GF-D8 (cell line): Measurements from ENCODE around the gene ALOX12B.
"Not testable (repeated sequence)": the region's sequence is repeated elsewhere in the genome, so short reads cannot be mapped to it uniquely, and the experiment has no call there.

Experiments
- DNase-seq: peaks from one replicate; lab custom pipeline; 2025; lab: John Stamatoyannopoulos, UW

ALOX12B gene

DNA sequence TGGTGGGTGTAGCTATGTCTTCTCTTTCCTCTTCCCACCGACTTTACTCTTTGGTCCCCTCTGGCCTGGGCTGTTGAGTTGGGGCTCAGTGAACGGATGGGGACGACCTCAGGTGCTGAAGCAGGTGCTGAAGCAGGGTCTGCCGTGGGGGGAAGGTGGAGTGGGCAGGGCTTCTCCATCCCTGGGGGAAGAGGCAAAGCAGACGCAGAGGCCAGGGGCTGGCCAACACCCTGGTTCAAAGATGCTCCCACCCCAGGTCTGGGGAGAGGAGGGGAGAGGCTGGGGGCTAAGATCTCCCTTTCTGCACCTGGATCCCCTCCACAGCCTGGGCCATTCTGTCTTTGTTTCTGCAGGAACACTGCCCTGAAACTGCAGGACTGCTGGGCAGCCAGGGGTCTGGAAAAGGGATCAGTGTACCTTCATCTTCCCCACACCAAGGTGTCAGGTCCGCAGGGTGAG is 22.9 kb downstream of the ALOX12B start:
- no peak for DNase-seq

DNA sequence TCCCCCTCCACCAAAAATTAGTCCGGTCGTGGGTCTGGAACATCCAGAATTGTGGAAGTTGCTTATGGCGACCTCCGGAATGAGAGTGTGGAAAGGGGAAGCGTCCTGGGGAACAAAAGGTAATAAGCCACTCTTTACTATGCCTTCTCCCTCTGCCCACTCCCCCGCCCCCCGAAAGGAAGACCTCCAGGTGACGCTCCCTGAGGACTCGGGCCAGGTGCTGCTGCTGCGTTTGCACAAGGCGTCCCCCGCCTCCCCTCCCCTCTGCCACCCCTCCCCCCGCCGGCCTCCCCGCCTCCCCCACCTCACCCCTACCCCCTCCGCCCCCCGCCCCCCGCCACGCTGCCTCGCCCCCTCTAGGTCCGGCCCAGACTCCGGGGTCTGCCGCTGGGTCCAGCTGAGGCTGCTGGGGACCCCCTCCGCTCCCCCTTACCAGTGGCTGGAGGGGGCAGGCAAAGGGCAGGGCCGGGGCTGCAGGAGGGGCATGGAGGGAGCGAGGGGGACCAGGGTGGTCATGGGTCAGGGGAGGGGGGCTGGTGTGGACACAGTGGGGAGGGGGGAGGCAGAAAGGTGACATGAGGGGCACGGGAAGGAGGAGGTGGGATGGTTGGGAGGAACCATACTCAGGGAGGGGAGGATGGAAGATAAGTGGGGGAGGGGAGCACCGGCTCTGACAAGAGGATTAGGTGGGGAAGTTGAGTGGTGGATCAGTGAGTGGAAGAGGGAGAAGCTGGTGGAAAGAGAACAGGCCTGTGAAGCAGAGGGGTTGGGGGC is 23.6 kb downstream of the ALOX12B start:
- no peak for DNase-seq

DNA sequence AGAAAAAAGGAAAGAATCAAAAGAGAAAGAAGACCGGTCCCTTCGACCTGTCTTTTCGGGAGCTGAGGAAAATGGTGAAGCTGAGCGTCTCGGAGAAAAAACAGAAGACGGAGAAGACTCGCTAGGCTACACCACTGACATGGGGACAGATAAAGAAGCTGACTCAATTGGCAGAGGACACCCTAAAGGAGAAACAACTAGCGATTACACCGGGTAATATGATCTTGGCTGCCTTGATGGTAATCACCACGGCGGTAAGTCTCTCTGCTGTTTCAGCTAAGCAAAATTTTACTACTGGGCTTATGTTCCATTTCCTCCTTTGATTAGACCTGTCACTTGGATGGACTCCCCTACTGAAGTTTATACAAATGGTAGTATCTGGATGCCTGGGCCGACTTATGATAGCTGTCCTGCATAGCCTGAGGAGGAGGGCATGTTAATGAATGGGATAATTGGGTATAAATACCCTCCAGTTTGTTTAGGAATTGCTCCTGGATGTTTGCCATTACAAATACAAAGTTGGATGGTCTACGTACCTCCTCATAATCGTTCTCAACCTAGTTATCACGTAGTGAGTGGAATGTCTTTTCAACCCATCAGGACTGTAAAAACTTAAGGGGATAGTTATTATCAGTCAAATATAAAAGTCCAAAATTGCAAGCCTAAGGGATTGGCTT is 24.6 kb downstream of the ALOX12B start:
- DNase-seq: no peak

DNA sequence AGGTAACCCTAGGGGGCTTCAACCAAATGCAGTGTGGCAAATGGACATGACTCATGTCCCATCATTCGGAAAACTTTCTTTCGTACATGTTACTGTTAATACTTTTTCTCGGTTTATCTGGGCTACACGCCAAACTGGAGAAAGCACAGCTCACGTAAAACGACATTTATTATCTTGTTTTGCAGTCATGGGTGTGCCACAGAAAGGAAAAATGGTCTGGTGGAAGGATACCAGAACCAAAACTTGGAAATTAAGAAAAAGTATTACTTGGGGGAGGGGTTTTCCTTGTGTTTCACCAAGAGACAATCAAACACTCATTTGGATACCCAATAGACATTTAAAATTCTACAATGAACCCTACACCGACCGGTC is 25.1 kb downstream of the ALOX12B start:
- no peak for DNase-seq

- DNase-seq: not testable (repeated sequence)
These were observed 25.7 kb downstream of the ALOX12B start for GRCh38 chr17:8061851-8062250.

GRCh38 chr17:8060274-8060673 is 27.2 kb downstream of the ALOX12B start:
- DNase-seq: no peak

GRCh38 chr17:8059131-8059530 is 28.4 kb downstream of the ALOX12B start:
- no peak for DNase-seq

DNA sequence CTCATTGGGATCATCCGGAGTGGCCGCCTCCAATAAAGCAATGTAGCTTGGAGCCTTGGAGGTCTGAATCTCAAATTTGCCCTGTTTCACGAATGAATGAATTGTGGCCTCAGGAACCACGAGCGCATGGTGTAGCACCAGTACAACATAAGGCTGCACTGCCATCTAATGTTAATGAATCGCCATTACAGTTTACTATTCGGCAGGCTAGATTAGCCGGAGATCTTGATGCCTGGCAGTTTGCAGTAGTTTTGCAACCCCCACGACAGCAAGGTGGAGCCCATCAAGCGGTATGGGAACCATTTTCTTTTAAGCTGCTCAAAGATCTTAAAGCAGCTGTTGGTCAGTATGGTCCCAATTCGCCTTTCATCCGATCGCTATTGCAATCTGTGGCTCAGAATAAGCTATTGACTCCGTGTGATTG is 29.8 kb downstream of the ALOX12B start:
- DNase-seq: peak; percentile 42

- no peak for DNase-seq
These were observed 30.4 kb downstream of the ALOX12B start for GRCh38 chr17:8056976-8057625.

- DNase-seq: peak; percentile 84
These were observed 31.1 kb downstream of the ALOX12B start for GRCh38 chr17:8056232-8056975.

- DNase-seq: no peak
These were observed 31.7 kb downstream of the ALOX12B start for GRCh38 chr17:8055851-8056231.

GRCh38 chr17:8053600-8053999 is 33.9 kb downstream of the ALOX12B start:
- no peak for DNase-seq

GRCh38 chr17:8052256-8053252 is 35.0 kb downstream of the ALOX12B start:
- DNase-seq: no peak

DNA sequence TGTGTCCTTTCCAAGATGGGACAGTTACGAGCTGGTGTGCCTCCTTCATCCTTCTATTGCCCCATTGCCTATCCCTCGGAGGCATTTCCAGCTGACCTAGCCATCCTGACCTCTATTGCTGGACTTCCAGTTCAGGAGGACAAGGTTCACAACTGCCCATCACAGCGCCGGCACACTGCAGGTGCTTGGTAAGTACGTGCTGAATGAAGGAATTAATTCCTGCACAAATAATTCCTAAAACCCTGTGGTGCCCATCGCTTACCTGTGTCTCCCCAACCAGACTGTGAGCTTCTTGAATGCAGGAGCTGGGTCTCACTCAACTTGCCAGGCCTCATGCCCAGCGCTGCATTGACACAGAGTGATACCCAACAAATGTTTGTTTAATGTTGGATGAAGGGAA is 35.7 kb downstream of the ALOX12B start:
- no peak for DNase-seq

DNA sequence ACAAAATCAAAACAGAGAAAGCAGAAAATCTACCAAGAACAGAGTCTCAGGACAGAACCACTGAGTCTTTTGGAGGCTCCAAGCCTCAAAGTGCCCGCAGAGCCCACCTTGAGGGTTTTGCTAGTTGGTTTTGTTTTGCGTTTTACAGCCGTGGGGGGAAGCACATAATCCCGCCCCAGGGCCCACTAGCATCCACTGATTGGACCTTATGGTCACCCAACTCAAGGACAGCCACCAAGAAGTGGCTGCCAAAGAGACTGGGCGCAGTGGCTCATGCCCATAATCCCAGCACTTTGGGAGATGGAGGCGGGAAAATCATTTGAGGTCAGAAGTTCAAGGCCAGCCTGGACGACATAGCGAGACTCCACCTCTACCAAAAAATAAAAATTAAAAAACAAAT is 38.8 kb downstream of the ALOX12B start:
- DNase-seq: no peak

DNA sequence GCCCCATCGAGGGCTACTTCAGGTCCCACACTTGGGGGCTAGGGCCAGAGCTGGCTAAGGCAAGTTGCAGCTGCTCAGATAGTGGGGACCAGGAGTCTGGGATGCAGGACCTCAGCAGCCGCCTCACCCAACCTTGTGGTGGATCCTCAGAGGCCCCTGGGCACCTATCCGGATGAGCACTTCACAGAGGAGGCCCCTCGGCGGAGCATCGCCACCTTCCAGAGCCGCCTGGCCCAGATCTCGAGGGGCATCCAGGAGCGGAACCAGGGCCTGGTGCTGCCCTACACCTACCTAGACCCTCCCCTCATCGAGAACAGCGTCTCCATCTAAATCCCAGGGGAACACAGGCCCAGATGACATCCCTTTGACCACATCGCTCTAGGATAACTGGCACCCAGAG is 39.3 kb downstream of the ALOX12B start:
- no peak for DNase-seq

DNA sequence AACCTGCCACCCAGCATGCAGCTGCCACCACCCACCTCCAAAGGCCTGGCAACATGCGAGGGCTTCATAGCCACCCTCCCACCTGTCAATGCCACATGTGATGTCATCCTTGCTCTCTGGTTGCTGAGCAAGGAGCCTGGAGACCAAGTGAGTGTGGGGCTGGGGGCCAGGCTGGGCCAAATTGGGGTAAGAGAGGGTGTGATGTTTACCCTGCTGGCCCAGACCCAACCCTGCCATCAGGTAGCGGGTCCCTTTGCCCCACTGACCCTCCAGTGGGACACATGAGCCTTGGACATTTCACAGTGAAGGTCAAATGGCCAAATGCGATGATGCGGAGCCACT is 39.8 kb downstream of the ALOX12B start:
- DNase-seq: no peak

GRCh38 chr17:8046929-8047768 is 40.4 kb downstream of the ALOX12B start:
- DNase-seq: no peak

DNA sequence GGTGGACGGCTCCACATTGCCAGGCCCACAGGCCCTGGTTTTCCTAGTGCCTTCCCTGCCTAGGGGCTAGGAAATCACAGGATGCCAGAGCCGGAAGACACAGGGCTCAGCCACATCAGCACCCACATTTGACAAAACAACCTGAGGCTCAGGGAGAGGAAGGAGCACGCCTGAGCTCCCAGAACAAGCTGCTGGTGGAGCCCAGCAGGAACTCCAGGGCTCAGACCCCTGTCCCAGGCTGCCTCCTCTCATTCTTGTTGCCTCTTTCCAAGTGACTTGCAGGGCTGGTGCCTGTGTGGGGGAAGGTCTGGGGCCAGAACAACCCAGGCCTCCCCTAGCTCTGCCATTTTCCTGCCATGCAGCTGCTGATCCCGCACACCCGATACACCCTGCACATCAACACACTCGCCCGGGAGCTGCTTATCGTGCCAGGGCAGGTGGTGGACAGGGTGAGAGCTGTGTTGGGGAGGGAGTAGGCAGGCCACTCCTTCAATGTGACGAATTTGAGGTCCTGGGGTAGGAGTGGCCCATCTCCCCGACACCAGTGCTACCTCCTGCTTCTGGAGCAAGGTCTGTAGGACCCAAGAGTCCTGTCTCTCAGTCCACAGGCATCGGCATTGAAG is 41.1 kb downstream of the ALOX12B start:
- no peak for DNase-seq
